Measurements from ENCODE around the gene CA10. TPM values are rescaled to one million over a fixed set of nuclear protein-coding genes. Genes with fewer than 3 reads are reported as not detected.

Gene CA10
- polyA plus RNA-seq, 1 donor from 2014 or later = 6.2 TPM

- Histone ChIP-seq H3K4me2 (ENCODE audit: low read length) (no peak overlapping the region), H3K27me3 (ENCODE audit: insufficient read depth, low read depth, low read length) (no peaks in the 10 kb centered on the region), H3K79me2 (replicated peaks; ENCODE audit: insufficient read depth, low read length) (no peaks in the 10 kb centered on the region), H4K20me1 (ENCODE audit: insufficient read depth) (no peaks in the 10 kb centered on the region), H3K9me2 (ENCODE audit: insufficient read depth, low read length) (no peaks in the 10 kb centered on the region), H3F3A (ENCODE audit: insufficient read depth, low read length, poor library complexity, severe bottlenecking) (no peaks in the 10 kb centered on the region), H2AFZ (ENCODE audit: low read depth, low read length) (no peak overlapping the region), H3K27ac (ENCODE audit: low read length) (no peak overlapping the region), H3K9me3 (ENCODE audit: low read length) (no peaks in the 10 kb centered on the region), H3K9ac (ENCODE audit: low read length) (no peak overlapping the region), H3K36me3 (ENCODE audit: insufficient read depth, low read length) (no peaks in the 10 kb centered on the region), H3K4me3 (ENCODE audit: low read length) (no peak overlapping the region)
- TF ChIP-seq EZH2 (IDR thresholded peaks at IDR 0.05; ENCODE audit: borderline replicate concordance, insufficient read depth, low read length, poor library complexity, severe bottlenecking) = no peak
Observed at GRCh38 chr17:52035336-52035915, 123.1 kb downstream of the CA10 start.

DNA sequence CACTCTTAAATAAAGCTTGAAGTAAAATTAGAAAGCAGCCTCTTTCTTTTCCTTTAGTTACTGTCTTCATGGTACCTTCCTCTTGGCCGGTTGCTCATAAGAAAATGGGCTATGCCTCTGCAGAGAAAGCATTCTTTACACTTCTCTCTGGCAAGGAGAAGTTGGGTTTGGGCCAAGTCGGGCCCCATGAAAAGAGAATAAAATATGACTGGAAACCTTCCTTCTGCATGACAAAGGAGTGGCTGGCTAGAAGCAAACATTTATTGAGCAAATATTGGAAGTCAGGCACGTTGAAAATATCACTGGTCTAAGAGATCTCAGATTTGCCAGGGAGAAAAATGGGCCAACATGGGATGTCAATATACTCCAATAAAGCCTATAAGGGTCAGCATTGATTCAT lies 126.1 kb downstream of the CA10 start:
- H3K9me3 ChIP-seq (ENCODE audit: low read length) = no peaks in the 10 kb centered on the region
- H2AFZ ChIP-seq (ENCODE audit: low read depth, low read length) = no peak overlapping the region
- no peak overlapping the region for H3K27ac ChIP-seq (ENCODE audit: low read length)
- H4K20me1 ChIP-seq (ENCODE audit: insufficient read depth) = no peaks in the 10 kb centered on the region
- no peak overlapping the region for H3K9ac ChIP-seq (ENCODE audit: low read length)
- TF ChIP-seq RAD21 (conservative IDR thresholded peaks at IDR 0.05) = no peak
- no peak overlapping the region for H3K4me2 ChIP-seq (ENCODE audit: low read length)
- no peaks in the 10 kb centered on the region for H3K79me2 ChIP-seq (replicated peaks; ENCODE audit: insufficient read depth, low read length)
- H3F3A ChIP-seq (ENCODE audit: insufficient read depth, low read length, poor library complexity, severe bottlenecking) = no peaks in the 10 kb centered on the region
- no peaks in the 10 kb centered on the region for H3K27me3 ChIP-seq (ENCODE audit: insufficient read depth, low read depth, low read length)
- H3K4me3 ChIP-seq (ENCODE audit: low read length) = no peak overlapping the region
- H3K36me3 ChIP-seq (ENCODE audit: insufficient read depth, low read length) = no peaks in the 10 kb centered on the region
- no peaks in the 10 kb centered on the region for H3K9me2 ChIP-seq (ENCODE audit: insufficient read depth, low read length)

DNA sequence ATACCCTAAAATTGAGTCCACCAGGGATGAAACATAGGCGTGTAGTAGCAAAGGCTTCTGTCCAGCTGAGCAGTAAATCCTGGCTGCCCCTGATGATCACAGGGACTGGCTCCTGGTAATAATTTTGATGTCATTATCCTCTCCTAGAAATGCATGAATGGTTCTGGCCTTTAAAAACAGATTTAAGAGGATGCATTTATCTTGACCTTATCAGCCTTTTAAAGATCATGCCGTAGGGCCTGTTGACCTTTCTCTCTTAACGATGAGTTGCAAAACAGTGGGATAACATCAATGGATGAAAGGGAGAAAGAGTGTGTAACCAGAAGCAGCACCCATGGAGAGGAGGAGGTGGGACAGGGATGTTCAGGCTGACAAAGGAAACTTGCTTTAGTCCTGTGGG lies 128.5 kb downstream of the CA10 start:
- Histone ChIP-seq H3K36me3 (ENCODE audit: insufficient read depth, low read length) (no peaks in the 10 kb centered on the region), H3K79me2 (replicated peaks; ENCODE audit: insufficient read depth, low read length) (no peaks in the 10 kb centered on the region), H3K27ac (ENCODE audit: low read length) (no peak overlapping the region), H4K20me1 (ENCODE audit: insufficient read depth) (no peaks in the 10 kb centered on the region), H3K4me3 (ENCODE audit: low read length) (no peak overlapping the region), H3K9ac (ENCODE audit: low read length) (no peak overlapping the region), H3K4me2 (ENCODE audit: low read length) (no peak overlapping the region), H2AFZ (ENCODE audit: low read depth, low read length) (no peak overlapping the region), H3K9me3 (ENCODE audit: low read length) (no peaks in the 10 kb centered on the region), H3K27me3 (ENCODE audit: insufficient read depth, low read depth, low read length) (no peaks in the 10 kb centered on the region), H3K9me2 (ENCODE audit: insufficient read depth, low read length) (no peaks in the 10 kb centered on the region), H3F3A (ENCODE audit: insufficient read depth, low read length, poor library complexity, severe bottlenecking) (no peaks in the 10 kb centered on the region)
- TF ChIP-seq REST (IDR thresholded peaks at IDR 0.05; ENCODE audit: borderline replicate concordance) (no peak), POLR2AphosphoS5 (IDR thresholded peaks at IDR 0.05) (no peak), SMC3 (conservative IDR thresholded peaks at IDR 0.05; ENCODE audit: poor library complexity) (no peak), CTCF (IDR thresholded peaks at IDR 0.05; ENCODE audit: poor library complexity, severe bottlenecking) (no peak), EP300 (conservative IDR thresholded peaks at IDR 0.05; ENCODE audit: poor library complexity, severe bottlenecking) (no peak)
